Measurements from ENCODE around the gene PLBD2. TPM values are rescaled to one million over a fixed set of nuclear protein-coding genes. Genes with fewer than 3 reads are reported as not detected.

PLBD2 gene
- total and polyA plus RNA-seq, 2 donors from 2014 or later, result 12.1 to 37.9 TPM

DNA sequence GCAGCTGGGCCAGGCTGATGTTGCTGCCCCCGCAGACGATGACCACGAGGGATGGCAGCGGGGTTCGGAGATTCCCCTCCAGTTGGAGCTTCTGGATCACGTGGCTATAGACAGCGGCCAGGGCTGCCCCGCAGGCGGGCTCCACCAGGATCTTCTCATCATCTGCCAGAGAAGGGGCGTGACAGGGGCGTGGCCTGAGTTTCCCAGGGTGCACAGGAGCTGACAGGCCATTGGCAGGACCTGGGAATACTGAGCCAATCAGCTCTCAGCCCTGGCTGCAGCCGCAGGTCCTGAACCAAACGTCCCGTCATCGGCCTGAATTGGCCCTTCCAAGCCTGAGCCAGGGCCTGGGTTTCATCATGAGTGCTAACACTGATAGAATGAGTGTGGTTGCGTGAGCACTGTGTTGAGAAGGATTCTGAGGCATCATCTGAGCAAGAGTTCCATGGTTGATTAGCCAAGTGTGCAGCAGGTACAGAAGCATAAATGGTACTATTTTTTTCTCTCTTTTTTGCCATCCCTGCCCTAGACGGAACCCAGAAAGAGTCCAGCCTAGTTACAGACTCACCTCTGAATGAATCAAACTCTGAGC, 34.7 kb downstream of the PLBD2 start:
- Histone ChIP-seq H3K36me3 (ENCODE audit: control insufficient read depth in 2 of 3, insufficient read depth in 3 of 3, low read length in 3 of 3) (peaks cover 0 to 2% (median 0%) of the 10 kb centered on the region in 3 donors), H3K9ac (ENCODE audit: low read length in 3 of 3) (no peak overlapping the region), H3K4me1 (ENCODE audit: control insufficient read depth in 2 of 3, insufficient read depth in 2 of 3, low read depth in 1 of 3, low read length in 3 of 3) (no peaks in the 10 kb centered on the region), H3K27ac (ENCODE audit: low read depth in 2 of 2, low read length in 2 of 2) (no peak overlapping the region), H3K9me3 (ENCODE audit: control insufficient read depth in 2 of 3, insufficient read depth in 1 of 3, low read length in 3 of 3) (no peaks in the 10 kb centered on the region), H3K4me3 (ENCODE audit: low read length in 3 of 3) (no peak overlapping the region), H3K27me3 (ENCODE audit: control insufficient read depth, insufficient read depth, low read length) (no peaks in the 10 kb centered on the region)
- intact Hi-C loops (cut with DNase I), result no loop called here
- FAIRE-seq (no peak), DNase-seq (no peak)
- TF ChIP-seq, protein P1, sequence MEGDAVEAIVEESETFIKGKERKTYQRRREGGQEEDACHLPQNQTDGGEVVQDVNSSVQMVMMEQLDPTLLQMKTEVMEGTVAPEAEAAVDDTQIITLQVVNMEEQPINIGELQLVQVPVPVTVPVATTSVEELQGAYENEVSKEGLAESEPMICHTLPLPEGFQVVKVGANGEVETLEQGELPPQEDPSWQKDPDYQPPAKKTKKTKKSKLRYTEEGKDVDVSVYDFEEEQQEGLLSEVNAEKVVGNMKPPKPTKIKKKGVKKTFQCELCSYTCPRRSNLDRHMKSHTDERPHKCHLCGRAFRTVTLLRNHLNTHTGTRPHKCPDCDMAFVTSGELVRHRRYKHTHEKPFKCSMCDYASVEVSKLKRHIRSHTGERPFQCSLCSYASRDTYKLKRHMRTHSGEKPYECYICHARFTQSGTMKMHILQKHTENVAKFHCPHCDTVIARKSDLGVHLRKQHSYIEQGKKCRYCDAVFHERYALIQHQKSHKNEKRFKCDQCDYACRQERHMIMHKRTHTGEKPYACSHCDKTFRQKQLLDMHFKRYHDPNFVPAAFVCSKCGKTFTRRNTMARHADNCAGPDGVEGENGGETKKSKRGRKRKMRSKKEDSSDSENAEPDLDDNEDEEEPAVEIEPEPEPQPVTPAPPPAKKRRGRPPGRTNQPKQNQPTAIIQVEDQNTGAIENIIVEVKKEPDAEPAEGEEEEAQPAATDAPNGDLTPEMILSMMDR (IDR thresholded peaks at IDR 0.05; ENCODE audit: borderline replicate concordance, extremely low read depth, insufficient read depth), result no peak

DNA sequence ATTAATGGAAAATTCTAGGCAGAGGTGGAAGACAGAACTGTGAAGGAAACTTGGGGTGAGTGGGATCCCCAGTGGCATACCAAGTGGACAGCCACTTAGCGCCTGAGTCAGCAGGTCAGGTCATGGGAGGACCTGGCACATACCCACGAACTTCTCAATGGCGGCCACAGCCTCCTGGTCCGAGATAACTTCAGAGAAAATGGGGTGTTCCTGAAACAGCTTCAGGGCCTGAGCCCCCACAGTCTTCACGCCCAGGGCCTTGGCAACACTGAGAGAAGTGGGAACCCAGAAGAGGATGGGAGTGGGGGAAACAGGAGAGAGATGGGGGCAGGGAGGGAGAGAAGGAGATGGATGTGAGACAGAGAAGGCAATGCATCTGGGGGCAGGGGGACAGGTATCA, 35.4 kb downstream of the PLBD2 start:
- DNase-seq, result no peak
- intact Hi-C loops (cut with DNase I), result no loop called here
- TF ChIP-seq, protein P1 (IDR thresholded peaks at IDR 0.05; ENCODE audit: borderline replicate concordance, extremely low read depth, insufficient read depth), result no peak
- H3K9me3 ChIP-seq (ENCODE audit: control insufficient read depth in 2 of 3, insufficient read depth in 1 of 3, low read length in 3 of 3), result no peaks in the 10 kb centered on the region
- H3K4me1 ChIP-seq (ENCODE audit: control insufficient read depth in 2 of 3, insufficient read depth in 2 of 3, low read depth in 1 of 3, low read length in 3 of 3), result no peaks in the 10 kb centered on the region
- no peak overlapping the region for H3K9ac ChIP-seq (ENCODE audit: low read length in 3 of 3)
- no peak for FAIRE-seq
- peaks cover 0 to 2% (median 0%) of the 10 kb centered on the region in 3 donors for H3K36me3 ChIP-seq (ENCODE audit: control insufficient read depth in 2 of 3, insufficient read depth in 3 of 3, low read length in 3 of 3)
- H3K27me3 ChIP-seq (ENCODE audit: control insufficient read depth, insufficient read depth, low read length), result no peaks in the 10 kb centered on the region
- H3K4me3 ChIP-seq (ENCODE audit: low read length in 3 of 3), result no peak overlapping the region
- H3K27ac ChIP-seq (ENCODE audit: low read depth in 2 of 2, low read length in 2 of 2), result no peak overlapping the region

DNA sequence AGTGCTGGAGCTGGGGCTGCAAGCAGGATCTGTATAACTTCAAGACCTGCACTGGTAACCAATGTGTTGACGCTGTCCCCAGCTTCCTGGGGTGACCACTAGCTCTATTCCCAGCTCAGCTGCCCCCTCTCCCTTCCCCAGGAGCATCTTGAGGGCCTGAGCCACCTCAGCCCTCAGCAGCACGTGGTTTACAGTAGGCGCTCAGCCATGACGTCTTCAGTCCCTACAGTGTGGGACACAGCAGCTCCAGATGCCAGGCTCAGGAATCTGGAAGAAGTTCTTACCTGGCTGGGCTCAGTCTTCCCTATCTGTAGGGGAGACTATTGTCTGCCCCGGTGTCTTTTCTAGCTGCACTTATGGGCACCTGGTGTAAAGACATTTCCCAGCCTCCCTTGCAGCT, 36.7 kb downstream of the PLBD2 start:
- Histone ChIP-seq H3K36me3 (ENCODE audit: control insufficient read depth in 2 of 3, insufficient read depth in 3 of 3, low read length in 3 of 3) (peaks cover 0 to 2% (median 0%) of the 10 kb centered on the region in 3 donors), H3K4me1 (ENCODE audit: control insufficient read depth in 2 of 3, insufficient read depth in 2 of 3, low read depth in 1 of 3, low read length in 3 of 3) (no peaks in the 10 kb centered on the region), H3K27me3 (ENCODE audit: control insufficient read depth, insufficient read depth, low read length) (no peaks in the 10 kb centered on the region), H3K4me3 (ENCODE audit: low read length in 3 of 3) (no peak overlapping the region), H3K9ac (ENCODE audit: low read length in 3 of 3) (no peak overlapping the region), H3K9me3 (ENCODE audit: control insufficient read depth in 2 of 3, insufficient read depth in 1 of 3, low read length in 3 of 3) (no peaks in the 10 kb centered on the region), H3K27ac (ENCODE audit: low read depth in 2 of 2, low read length in 2 of 2) (no peak overlapping the region)
- TF ChIP-seq, protein P1 (IDR thresholded peaks at IDR 0.05; ENCODE audit: borderline replicate concordance, extremely low read depth, insufficient read depth), result no peak
- FAIRE-seq (no peak), DNase-seq (no peak)
- intact Hi-C loops (cut with DNase I), result no loop called here

DNA sequence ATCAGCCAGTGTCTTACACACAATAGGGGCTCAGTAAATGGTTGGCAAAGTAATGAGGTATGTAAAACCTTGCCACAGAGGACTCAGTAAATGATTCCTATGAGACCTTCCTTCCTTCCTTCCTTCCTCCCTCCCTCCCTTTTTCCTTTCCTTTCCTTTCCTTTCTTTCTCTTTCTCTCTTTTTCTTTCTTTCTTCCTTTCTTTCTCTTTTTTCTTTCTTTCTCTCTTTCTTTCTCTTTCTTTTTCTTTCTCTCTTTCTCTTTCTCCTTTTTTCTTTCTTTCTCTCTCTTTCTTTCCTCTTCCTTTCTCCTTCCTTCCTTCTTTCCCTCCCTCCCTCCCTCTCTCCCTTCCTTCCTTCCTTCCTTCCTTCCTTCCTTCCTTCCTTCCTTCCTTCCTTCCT, 37.8 kb downstream of the PLBD2 start:
- no peaks in the 10 kb centered on the region for H3K27me3 ChIP-seq (ENCODE audit: control insufficient read depth, insufficient read depth, low read length)
- DNase-seq (no peak), FAIRE-seq (no peak)
- H3K4me3 ChIP-seq (ENCODE audit: low read length in 3 of 3), result no peak overlapping the region
- no peaks in the 10 kb centered on the region for H3K36me3 ChIP-seq (ENCODE audit: control insufficient read depth in 2 of 3, insufficient read depth in 3 of 3, low read length in 3 of 3)
- H3K27ac ChIP-seq (ENCODE audit: low read depth in 2 of 2, low read length in 2 of 2), result no peak overlapping the region
- H3K9me3 ChIP-seq (ENCODE audit: control insufficient read depth in 2 of 3, insufficient read depth in 1 of 3, low read length in 3 of 3), result no peaks in the 10 kb centered on the region
- H3K4me1 ChIP-seq (ENCODE audit: control insufficient read depth in 2 of 3, insufficient read depth in 2 of 3, low read depth in 1 of 3, low read length in 3 of 3), result no peaks in the 10 kb centered on the region
- no peak overlapping the region for H3K9ac ChIP-seq (ENCODE audit: low read length in 3 of 3)
- intact Hi-C loops (cut with DNase I), result no loop called here
- TF ChIP-seq, protein P1 (IDR thresholded peaks at IDR 0.05; ENCODE audit: borderline replicate concordance, extremely low read depth, insufficient read depth), result no peak
